Measurements from ENCODE around the gene RASL10A.

The RASL10A gene

DNA sequence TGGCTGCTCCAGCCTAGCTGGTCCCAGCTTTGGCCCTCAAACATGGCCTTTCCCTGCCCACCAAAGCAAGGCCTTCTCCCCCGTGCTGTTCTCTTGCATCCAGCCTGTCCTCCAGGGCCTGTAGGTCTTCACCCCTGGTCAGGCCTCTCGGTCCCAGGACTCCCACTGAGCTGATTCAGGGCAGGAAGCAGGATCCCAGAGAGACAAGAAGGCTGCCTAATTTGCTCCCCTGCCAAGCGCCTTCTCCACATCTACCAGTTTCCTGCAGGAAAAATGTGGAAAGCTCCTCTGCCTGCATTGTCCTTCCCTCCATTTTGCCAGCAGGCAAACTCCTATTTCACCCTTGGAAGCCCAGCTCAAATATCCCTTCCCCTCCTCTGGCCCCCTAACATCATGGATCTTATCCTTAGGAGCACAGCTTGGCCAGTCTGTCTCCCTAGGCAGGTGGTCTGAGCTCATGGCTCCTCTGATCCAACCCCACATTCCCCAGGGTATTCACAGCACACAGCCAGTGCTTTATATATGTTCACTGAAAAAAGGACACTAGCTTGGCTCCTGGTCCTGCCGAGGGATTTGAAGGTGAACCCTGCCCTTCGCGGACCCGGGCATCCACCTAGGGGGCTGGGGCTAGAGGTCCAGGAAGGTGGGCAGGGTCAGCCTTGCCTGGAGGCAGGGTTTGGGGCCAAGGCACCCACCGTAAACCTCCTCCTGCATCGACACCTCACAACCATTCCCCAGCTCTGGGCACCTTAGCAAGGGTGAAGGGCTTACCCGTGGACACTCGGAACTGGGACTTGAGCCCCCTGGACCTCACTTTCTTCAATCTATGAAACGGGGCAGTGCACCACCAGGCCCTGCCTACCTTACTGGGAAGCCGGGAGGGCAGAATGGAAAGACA, 48.7 kb downstream of the RASL10A start:
- no peak for DNase-seq

DNA sequence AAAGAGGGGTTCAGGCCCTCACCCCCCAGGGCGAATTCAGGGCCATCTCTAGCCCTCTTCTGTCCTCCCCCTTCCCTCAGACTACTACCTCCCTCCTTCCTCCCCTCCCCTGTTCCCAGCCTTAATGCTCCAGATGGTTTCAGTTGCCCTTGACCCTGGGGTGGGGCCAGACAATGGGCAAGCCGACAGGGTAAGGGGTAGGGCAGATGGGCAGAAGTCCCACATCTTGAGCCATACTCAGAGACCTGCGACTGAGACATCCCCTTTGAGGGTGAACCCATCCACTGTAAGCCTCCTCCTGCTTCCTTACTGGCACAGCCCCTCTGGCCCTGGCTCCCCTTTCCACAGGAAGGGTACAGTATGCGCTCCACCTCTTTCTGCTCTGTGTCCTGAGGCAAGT, 49.6 kb downstream of the RASL10A start:
- DNase-seq = no peak

DNA sequence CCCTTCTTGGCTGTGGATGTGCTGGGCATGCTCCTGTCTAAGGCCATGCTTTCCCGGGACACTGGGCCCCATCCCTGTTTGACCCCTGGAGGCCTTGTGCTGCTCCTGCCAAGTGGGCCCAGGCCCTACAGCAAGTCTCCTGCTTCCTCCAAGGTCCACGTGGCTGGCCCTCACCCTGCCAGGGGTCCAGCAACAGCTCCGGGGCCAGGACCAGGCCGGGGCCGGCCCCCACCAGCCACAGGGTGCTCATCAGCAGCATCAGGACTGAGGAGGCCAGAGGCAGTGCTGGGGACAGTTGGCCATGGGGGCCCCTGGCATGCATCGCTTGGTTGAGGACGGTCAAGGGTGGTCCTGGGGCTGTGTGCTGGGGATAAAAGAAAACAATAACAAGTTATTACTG, 50.2 kb downstream of the RASL10A start:
- DNase-seq = no peak

DNA sequence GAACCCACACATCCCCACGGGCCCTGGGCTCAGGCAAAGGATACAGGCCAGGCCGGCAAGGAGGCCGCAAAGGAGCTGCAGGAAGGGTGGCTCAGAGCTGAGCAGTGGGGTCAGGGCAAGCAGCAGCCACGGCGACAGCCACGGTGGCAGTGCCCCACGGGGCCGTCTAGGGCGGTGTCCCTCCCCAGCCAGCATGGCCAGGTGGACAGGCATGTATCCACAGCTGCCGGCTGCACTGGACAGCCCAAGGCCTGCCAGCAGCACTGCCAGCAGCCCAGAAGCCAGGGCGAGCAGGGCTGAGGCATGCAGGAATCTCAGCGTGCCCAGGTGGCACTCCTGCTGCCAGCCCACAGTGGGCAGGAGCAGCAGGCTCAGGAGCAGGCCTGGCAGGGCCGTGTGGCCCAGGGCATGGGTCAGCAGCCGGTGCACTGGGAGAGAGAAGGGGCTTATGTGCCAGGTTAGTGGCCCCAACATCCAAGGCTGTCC, 51.7 kb downstream of the RASL10A start:
- no peak for DNase-seq
